ENCODE measurements around the gene RELT.

The RELT gene

GRCh38 chr11:73386016-73386415 is 9.8 kb downstream of the RELT start:
- Histone ChIP-seq H3K27me3 (replicated peaks; ENCODE audit: insufficient read depth, low read length) (no peaks in the 10 kb centered on the region), H3F3A (ENCODE audit: insufficient read depth, low read length) (no peaks in the 10 kb centered on the region), H3K36me3 (replicated peaks; ENCODE audit: insufficient read depth, low read length) (no peaks in the 10 kb centered on the region), H4K20me1 (ENCODE audit: insufficient read depth, low read length) (no peaks in the 10 kb centered on the region; the same call in 1 of the 2 replicates), H3K4me1 (ENCODE audit: low read length) (peaks cover 24% of the 10 kb centered on the region), H2AFZ (ENCODE audit: low read length) (no peak overlapping the region), H3K4me2 (ENCODE audit: low read depth, low read length) (no peak overlapping the region), H3K79me2 (ENCODE audit: low read length) (peaks cover 79% of the 10 kb centered on the region), H3K27ac (ENCODE audit: low read length) (no peak overlapping the region), H3K9me3 (replicated peaks; ENCODE audit: insufficient read depth, low read length) (no peaks in the 10 kb centered on the region), H3K9me2 (replicated peaks; ENCODE audit: insufficient read depth, low read length) (no peaks in the 10 kb centered on the region), H3K4me3 (ENCODE audit: low read length) (no peak overlapping the region), H3K9ac (ENCODE audit: low read length) (no peak overlapping the region)
- no peak for DNase-seq
- TF ChIP-seq EZH2 (optimal IDR thresholded peaks at IDR 0.05; ENCODE audit: low read depth, low read length), result no peak
- no peak for TF ChIP-seq CTCF (IDR thresholded peaks at IDR 0.05; ENCODE audit: low read length)
- TF ChIP-seq EZH2phosphoT487 (IDR thresholded peaks at IDR 0.05; ENCODE audit: low read length), result no peak

GRCh38 chr11:73386546-73386945 is 10.3 kb downstream of the RELT start:
- Histone ChIP-seq H3K4me2 (ENCODE audit: low read depth, low read length) (no peak overlapping the region), H4K20me1 (ENCODE audit: insufficient read depth, low read length) (no peaks in the 10 kb centered on the region; the same call in 1 of the 2 replicates), H3K4me3 (ENCODE audit: low read length) (no peak overlapping the region), H3K27me3 (replicated peaks; ENCODE audit: insufficient read depth, low read length) (no peaks in the 10 kb centered on the region), H3K9me3 (replicated peaks; ENCODE audit: insufficient read depth, low read length) (no peaks in the 10 kb centered on the region), H3K9me2 (replicated peaks; ENCODE audit: insufficient read depth, low read length) (no peaks in the 10 kb centered on the region), H3K4me1 (ENCODE audit: low read length) (peaks cover 19% of the 10 kb centered on the region), H3K27ac (ENCODE audit: low read length) (no peak overlapping the region), H2AFZ (ENCODE audit: low read length) (no peak overlapping the region), H3K79me2 (ENCODE audit: low read length) (peaks cover 74% of the 10 kb centered on the region), H3F3A (ENCODE audit: insufficient read depth, low read length) (no peaks in the 10 kb centered on the region), H3K9ac (ENCODE audit: low read length) (no peak overlapping the region), H3K36me3 (replicated peaks; ENCODE audit: insufficient read depth, low read length) (no peaks in the 10 kb centered on the region)
- TF ChIP-seq EZH2phosphoT487 (IDR thresholded peaks at IDR 0.05; ENCODE audit: low read length), result no peak
- no peak for TF ChIP-seq EZH2 (optimal IDR thresholded peaks at IDR 0.05; ENCODE audit: low read depth, low read length)
- TF ChIP-seq CTCF (IDR thresholded peaks at IDR 0.05; ENCODE audit: low read length), result no peak
- DNase-seq, result no peak

GRCh38 chr11:73387594-73388264 is 11.5 kb downstream of the RELT start:
- Histone ChIP-seq H3K27me3 (replicated peaks; ENCODE audit: insufficient read depth, low read length) (no peaks in the 10 kb centered on the region), H4K20me1 (ENCODE audit: insufficient read depth, low read length) (no peaks in the 10 kb centered on the region; the same call in 1 of the 2 replicates), H2AFZ (ENCODE audit: low read length) (no peak overlapping the region), H3K4me3 (ENCODE audit: low read length) (no peak overlapping the region), H3K9ac (ENCODE audit: low read length) (no peak overlapping the region), H3K9me2 (replicated peaks; ENCODE audit: insufficient read depth, low read length) (no peaks in the 10 kb centered on the region), H3K36me3 (replicated peaks; ENCODE audit: insufficient read depth, low read length) (no peaks in the 10 kb centered on the region), H3F3A (ENCODE audit: insufficient read depth, low read length) (no peaks in the 10 kb centered on the region), H3K9me3 (replicated peaks; ENCODE audit: insufficient read depth, low read length) (no peaks in the 10 kb centered on the region), H3K4me1 (ENCODE audit: low read length) (peaks cover 7% of the 10 kb centered on the region), H3K27ac (ENCODE audit: low read length) (no peak overlapping the region), H3K79me2 (ENCODE audit: low read length) (peaks cover 62% of the 10 kb centered on the region), H3K4me2 (ENCODE audit: low read depth, low read length) (no peak overlapping the region)
- no peak for TF ChIP-seq CTCF (IDR thresholded peaks at IDR 0.05; ENCODE audit: low read length)
- TF ChIP-seq EZH2phosphoT487 (IDR thresholded peaks at IDR 0.05; ENCODE audit: low read length), result no peak
- no peak for TF ChIP-seq EZH2 (optimal IDR thresholded peaks at IDR 0.05; ENCODE audit: low read depth, low read length)
- DNase-seq, result no peak

Measured in MM.1S (cell line).